T-helper 9 cell (primary cell): ENCODE measurements around the gene UBE2D4.
"Not testable (repeated sequence)": the region's sequence is repeated elsewhere in the genome, so short reads cannot be mapped to it uniquely, and the experiment has no call there.

ENCODE experiments used
- DNase-seq: peaks from one replicate; pipeline ENCODE4 v3.0.0-alpha.2; 2020

Gene UBE2D4

GRCh38 chr7:43968172-43969040, 42.2 kb downstream of the UBE2D4 start:
- not testable (repeated sequence) for DNase-seq

GRCh38 chr7:43969586-43969985, 43.4 kb downstream of the UBE2D4 start:
- not testable (repeated sequence) for DNase-seq

GRCh38 chr7:43970698-43971097, 44.5 kb downstream of the UBE2D4 start:
- DNase-seq, result not testable (repeated sequence)

GRCh38 chr7:43974033-43974573, 47.9 kb downstream of the UBE2D4 start:
- DNase-seq, result not testable (repeated sequence)

GRCh38 chr7:43974725-43975482, 48.7 kb downstream of the UBE2D4 start:
- not testable (repeated sequence) for DNase-seq

- DNase-seq, result no peak
Observed at GRCh38 chr7:43977525-43977924, 51.3 kb downstream of the UBE2D4 start.

GRCh38 chr7:43978102-43978501, 51.9 kb downstream of the UBE2D4 start:
- not testable (repeated sequence) for DNase-seq

- DNase-seq, result not testable (repeated sequence)
Observed at GRCh38 chr7:43982848-43983247, 56.6 kb downstream of the UBE2D4 start.

- DNase-seq, result not testable (repeated sequence)
Observed at GRCh38 chr7:43983736-43984135, 57.5 kb downstream of the UBE2D4 start.

- DNase-seq, result peak; percentile 93
Observed at GRCh38 chr7:43985904-43986864, 59.9 kb downstream of the UBE2D4 start.

GRCh38 chr7:43987476-43987875, 61.2 kb downstream of the UBE2D4 start:
- DNase-seq, result not testable (repeated sequence)

- not testable (repeated sequence) for DNase-seq
Observed at GRCh38 chr7:43990011-43990585, 63.9 kb downstream of the UBE2D4 start.

- not testable (repeated sequence) for DNase-seq
Observed at GRCh38 chr7:43990829-43991228, 64.6 kb downstream of the UBE2D4 start.

- DNase-seq, result not testable (repeated sequence)
Observed at GRCh38 chr7:43992896-43993295, 66.7 kb downstream of the UBE2D4 start.

- DNase-seq, result not testable (repeated sequence)
Observed at GRCh38 chr7:43994681-43995080, 68.4 kb downstream of the UBE2D4 start.

GRCh38 chr7:43997532-43997931, 71.3 kb downstream of the UBE2D4 start, which contains the start of gene SPDYE1:
Gene SPDYE1, plus strand, starts transcription at chr7:43997897. Its CDS starts 2,053 bp downstream, at chr7:43999950.
- not testable (repeated sequence) for DNase-seq
